Measurements from ENCODE around the gene MAPKAPK2.

GRCh38 chr1:206691604-206692003 lies 6.9 kb downstream of the MAPKAPK2 start:
- TF ChIP-seq USF2 (IDR thresholded peaks at IDR 0.05; ENCODE audit: borderline replicate concordance, low read depth, low read length) (no peak), POLR2AphosphoS5 (IDR thresholded peaks at IDR 0.05; ENCODE audit: low read depth, low read length) (no peak), EP300 (IDR thresholded peaks at IDR 0.05; ENCODE audit: borderline replicate concordance in 1 of 2, low read depth in 1 of 2, low read length in 1 of 2) (no peak), FOSL2 (IDR thresholded peaks at IDR 0.05; ENCODE audit: borderline replicate concordance, low read depth) (no peak), TEAD4 (IDR thresholded peaks at IDR 0.05; ENCODE audit: borderline replicate concordance, insufficient read depth) (no peak), SMC3 (IDR thresholded peaks at IDR 0.05; ENCODE audit: low read depth, low read length) (no peak), CHD2 (IDR thresholded peaks at IDR 0.05; ENCODE audit: low read length, partially characterized antibody) (no peak), GATA2 (CRISPR knock-in tag; IDR thresholded peaks at IDR 0.05) (no peak), GABPA (IDR thresholded peaks at IDR 0.05; ENCODE audit: low read depth) (no peak), ELF1 (IDR thresholded peaks at IDR 0.05) (no peak)
- TF ChIP-seq, protein P1, sequence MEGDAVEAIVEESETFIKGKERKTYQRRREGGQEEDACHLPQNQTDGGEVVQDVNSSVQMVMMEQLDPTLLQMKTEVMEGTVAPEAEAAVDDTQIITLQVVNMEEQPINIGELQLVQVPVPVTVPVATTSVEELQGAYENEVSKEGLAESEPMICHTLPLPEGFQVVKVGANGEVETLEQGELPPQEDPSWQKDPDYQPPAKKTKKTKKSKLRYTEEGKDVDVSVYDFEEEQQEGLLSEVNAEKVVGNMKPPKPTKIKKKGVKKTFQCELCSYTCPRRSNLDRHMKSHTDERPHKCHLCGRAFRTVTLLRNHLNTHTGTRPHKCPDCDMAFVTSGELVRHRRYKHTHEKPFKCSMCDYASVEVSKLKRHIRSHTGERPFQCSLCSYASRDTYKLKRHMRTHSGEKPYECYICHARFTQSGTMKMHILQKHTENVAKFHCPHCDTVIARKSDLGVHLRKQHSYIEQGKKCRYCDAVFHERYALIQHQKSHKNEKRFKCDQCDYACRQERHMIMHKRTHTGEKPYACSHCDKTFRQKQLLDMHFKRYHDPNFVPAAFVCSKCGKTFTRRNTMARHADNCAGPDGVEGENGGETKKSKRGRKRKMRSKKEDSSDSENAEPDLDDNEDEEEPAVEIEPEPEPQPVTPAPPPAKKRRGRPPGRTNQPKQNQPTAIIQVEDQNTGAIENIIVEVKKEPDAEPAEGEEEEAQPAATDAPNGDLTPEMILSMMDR (IDR thresholded peaks at IDR 0.05): no peak

Data from SK-N-SH (cell line).